NCI-H82 (cell line): ENCODE data around the gene OSBPL10.
A peak's percentile ranks its signal among the peaks of the same experiment; 100 is the strongest.
"Not testable (repeated sequence)": the region's sequence is repeated elsewhere in the genome, so short reads cannot be mapped to it uniquely, and the experiment has no call there.

ENCODE experiments used
- DNase-seq: peaks from one replicate; lab custom pipeline; 2025; lab: John Stamatoyannopoulos, UW

The OSBPL10 gene

GRCh38 chr3:31808143-31808720 lies 172.8 kb downstream of the OSBPL10 start:
- DNase-seq: no peak

DNA sequence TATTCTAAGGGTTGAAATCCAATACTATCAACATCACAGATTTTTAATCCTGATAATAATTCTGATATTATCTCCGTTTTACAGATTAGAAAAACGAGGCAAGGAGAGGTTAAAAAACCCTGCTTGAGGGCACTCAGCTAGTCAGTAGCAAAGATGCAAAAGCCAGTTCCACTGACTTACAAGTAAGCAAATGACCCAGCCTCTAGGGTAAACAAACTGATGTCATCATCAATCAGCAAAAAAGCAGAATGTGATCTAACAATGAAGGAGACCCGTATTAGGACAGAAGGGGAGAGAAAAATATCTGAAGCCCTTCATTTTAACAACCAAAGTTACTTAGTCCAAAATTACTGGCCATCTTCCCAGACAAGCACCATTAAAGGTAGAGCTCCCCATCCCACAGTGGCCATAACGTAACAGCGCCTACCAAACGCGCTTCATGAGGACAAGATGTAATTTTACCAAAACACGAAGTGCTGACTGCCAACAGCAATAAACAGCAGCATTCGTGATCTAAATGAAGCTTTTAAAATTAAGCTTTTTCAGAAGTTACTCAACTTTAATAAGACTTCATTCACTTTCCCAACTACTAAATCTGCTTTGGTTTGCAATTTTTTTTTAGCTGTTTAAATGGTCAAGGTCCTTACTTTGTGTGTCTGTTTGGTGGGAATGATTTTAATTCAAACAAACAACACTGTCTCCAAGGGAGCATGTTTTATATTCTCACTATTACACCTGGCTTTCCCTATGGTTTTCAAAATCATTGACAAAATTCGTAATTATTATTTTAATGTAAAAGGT lies 176.6 kb downstream of the OSBPL10 start:
- no peak for DNase-seq

- no peak for DNase-seq
Measured at GRCh38 chr3:31802981-31803740, 177.9 kb downstream of the OSBPL10 start.

- no peak for DNase-seq
Measured at GRCh38 chr3:31800436-31800835, 180.6 kb downstream of the OSBPL10 start.

DNA sequence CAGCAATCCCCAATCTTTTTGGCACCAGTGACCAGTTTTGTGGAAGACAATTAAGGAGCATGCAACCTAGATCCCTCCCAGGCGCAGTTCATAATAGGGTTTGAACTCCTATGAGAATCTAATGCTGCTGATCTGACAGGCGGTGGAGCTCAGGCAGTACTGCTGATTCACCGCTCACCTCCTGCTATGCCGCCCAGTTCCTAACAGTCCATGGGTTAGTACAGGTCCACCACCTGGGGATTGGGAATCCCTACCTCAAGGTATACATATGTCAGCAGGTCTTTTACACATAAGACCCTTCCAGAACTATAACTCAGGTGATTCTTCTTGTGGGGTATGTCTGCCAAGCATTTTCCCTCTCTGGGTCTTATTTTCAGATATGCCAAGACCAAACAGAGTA lies 182.2 kb downstream of the OSBPL10 start:
- no peak for DNase-seq

DNA sequence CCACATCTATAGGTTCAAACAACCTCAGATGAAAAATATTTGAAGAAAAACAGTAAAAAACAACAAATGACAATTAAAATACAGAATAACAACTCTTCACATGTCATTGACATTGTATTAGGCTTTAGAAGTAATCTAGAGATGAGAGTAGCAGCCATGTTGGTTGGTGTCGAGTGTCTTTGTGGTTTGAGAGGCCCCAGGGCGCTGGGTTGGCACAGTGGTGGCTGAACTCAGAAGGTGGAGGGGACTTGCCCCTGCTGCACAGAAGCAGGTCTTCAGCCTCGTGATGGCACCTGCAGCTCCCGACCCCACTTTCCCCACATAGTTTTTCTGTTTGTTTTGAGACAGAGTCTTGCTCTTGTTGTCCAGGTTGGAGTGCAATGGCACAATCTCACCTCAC lies 187.2 kb downstream of the OSBPL10 start:
- DNase-seq: no peak

GRCh38 chr3:31791090-31791430 lies 190.0 kb downstream of the OSBPL10 start:
- DNase-seq: no peak

- no peak for DNase-seq
Measured at GRCh38 chr3:31790193-31791089, 190.6 kb downstream of the OSBPL10 start.

GRCh38 chr3:31789429-31789828 lies 191.6 kb downstream of the OSBPL10 start:
- no peak for DNase-seq

DNA sequence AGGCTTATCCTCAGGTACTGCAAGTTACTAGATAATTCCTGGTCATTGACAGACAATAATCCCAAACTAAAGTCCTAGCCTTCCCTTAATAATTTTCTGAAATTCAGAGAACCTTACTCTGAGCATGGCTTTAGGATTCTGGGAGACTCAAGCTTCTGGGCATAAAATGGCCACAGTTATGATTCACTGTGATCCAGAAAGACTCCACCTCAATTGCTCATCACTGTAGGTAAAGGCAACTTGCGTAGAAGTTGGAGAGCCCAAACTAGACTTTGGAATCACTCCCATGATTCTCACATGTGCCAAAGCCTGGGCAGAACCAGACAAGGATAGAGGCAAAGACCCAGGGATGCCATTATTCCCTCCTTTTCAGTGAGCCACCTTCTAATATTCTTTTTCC lies 195.3 kb downstream of the OSBPL10 start:
- DNase-seq: no peak

DNA sequence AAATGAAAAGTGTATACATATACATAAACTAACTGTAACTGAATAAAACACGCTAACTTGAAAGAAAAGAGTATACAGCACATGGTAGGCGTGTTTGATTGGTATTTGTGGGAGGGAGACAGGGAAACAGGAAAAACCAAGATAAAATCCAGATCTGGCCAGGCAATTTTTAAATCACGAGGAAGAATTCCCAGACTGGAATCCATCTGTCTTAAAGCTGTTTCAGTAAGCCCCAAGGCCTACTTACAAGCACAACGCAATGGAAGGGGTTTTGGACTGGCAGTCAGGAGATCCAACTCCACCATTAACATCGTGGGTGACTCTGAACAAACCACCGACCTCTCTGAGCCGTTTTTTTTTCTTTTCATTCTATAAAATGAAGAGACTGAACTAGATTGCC lies 195.8 kb downstream of the OSBPL10 start:
- no peak for DNase-seq

DNA sequence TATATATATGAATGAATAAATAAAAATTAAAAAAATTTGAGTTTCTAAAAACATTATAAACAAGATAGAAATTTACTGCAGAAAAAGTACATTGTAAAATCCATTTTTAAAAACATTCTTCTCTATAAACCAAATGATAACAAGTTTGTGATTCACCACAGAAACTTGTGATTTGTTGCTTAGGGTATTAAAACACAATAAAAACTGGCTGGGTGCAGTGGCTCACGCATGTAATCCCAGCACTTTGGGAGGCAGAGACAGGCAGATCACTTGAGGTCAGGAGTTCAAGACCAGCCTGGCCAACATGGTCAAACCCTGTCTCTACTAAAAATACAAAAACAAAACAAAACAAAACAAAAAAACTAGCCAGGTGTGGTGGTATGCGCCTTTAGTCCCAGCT lies 197.2 kb downstream of the OSBPL10 start:
- DNase-seq: not testable (repeated sequence)

DNA sequence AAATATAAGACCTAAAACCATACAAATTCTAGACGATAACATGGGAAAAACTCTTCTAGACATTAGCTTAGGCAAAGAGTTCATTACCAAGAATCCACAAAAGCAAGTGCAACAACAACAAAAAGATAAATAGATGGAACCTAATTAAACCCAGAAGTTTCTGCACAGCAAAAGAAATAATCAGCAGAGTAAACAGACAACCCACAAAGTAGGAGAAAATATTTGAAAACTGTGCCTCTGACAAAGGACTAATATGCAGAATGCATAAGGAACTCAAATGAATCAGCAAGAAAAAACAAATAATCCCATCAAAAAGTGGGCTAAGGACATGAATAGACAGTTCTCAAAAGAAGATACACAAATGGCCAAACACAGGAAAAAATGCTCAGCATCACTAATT lies 198.8 kb downstream of the OSBPL10 start:
- DNase-seq: not testable (repeated sequence)

GRCh38 chr3:31779514-31779913 lies 201.5 kb downstream of the OSBPL10 start:
- no peak for DNase-seq

GRCh38 chr3:31777887-31778286 lies 203.2 kb downstream of the OSBPL10 start:
- no peak for DNase-seq

GRCh38 chr3:31777092-31777491 lies 204.0 kb downstream of the OSBPL10 start:
- DNase-seq: no peak

- DNase-seq: peak; percentile 3
Measured at GRCh38 chr3:31776016-31776415, 205.0 kb downstream of the OSBPL10 start.

GRCh38 chr3:31775383-31775782 lies 205.7 kb downstream of the OSBPL10 start:
- DNase-seq: no peak

DNA sequence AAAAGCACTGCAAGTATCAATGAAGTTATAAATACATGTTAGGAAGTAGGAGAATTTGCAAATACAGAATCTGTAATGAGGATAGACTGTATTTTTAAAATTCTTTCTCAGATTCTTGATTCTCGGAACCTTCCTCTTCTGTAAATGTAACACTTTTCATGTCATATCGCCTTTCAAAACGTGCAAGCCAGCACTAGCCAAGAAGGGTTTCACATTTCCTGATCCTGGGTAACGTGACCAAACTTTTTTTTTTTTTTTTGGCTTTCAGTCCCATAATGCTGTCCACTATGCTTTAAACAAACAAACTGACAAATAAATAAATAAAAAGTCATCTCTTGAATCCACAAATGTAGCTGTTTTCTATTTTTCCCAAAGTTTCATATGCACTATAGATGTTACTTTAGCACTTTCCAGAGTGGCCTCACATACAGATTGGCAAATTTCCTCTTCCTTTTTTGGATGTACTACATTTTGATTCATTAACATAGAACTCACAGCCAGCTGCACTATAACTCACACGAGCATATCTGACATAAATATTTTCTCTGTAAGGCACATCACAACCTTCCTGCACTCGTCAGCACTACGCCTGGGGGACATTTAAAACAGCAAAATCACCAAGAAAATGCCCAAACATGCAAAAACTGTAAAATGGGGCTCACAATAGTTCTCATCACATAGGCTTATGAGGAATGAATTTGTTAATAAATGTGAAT lies 208.1 kb downstream of the OSBPL10 start:
- no peak for DNase-seq

DNA sequence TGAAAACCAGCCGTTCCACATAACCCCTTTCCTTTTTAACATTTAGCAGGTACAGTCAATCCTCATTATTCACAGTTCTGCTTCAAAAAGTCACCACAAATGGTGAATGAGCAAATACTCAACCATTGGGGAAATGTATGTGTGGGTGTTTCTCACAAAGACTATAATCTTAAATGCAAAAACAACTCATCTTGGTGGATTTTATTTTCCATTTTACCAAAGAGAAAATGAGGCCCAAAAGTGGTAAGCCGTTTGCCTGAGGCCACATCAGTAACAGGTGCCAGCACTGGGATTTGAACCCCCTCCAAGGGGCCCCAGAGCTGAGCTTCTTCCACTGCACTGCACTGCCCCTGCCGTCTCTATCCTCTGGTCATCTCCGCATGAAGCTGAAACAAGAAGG lies 208.8 kb downstream of the OSBPL10 start:
- DNase-seq: no peak

DNA sequence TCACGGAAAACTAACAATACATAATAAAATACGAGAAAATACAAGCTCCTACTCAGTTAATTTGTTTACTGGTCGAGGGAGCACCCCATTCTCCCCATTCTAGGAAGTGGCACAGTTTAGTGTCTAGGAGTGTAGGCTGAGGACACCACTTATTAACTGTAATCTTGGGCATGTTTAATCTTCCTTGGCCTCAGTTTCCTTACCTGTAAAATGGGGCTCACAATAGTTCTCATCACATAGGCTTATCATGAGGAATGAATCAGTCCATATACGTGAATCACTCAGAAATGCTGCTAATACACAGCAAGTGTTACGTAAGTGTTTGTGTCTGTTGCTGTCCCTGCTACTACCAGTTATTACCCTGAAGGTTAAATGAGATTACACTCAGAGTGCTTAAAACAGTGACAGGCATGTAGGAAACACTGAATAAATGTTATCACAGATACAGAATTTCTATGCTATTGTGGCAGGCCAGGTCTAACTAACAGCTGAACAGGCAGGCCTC lies 210.2 kb downstream of the OSBPL10 start:
- no peak for DNase-seq
